OCI-LY7 (cell line): ENCODE results near the gene NDUFV1. TPM values are rescaled to one million over a fixed set of nuclear protein-coding genes. Genes with fewer than 3 reads are reported as not detected.

ENCODE experiments used
- BruUV-seq: library from RNA; stranded (reverse); fragments of 400-500 nt; replicated peaks from 2 replicates; lab custom pipeline; 2021; lab: Mats Ljungman, UMichigan
- CTCF ChIA-PET: fragments of 300-600 bp; sonication (Branson Sonifier 250); formaldehyde crosslinking; loops from one replicate; lab custom pipeline; 2022; ENCODE audit warnings: antibody characterized with exemption; ENCODE audit not compliant: unreplicated experiment; lab: Charles Lee
- POLR2A ChIA-PET: fragments of 300-600 bp; sonication (Branson Sonifier 250); formaldehyde crosslinking; loops from one replicate; lab custom pipeline; 2022; ENCODE audit warnings: antibody characterized with exemption; lab: Charles Lee
- DNase-seq: peaks from one replicate; pipeline ENCODE4 v3.0.0-alpha.2; 2015; ENCODE audit warnings: low spot score
- H2AFZ ChIP-seq: fragments of 200-600 bp; sonication (generic), shearing (Covaris generic); 2 replicates; pipeline ENCODE4 v1.6.1; 2014; ENCODE audit warnings: mild to moderate bottlenecking, antibody characterized with exemption, low read length, moderate library complexity
- H3K27ac ChIP-seq: fragments of 200-600 bp; sonication (generic); 2 replicates; pipeline ENCODE4 v1.5.1; 2014; ENCODE audit warnings: mixed run types, low read depth, mild to moderate bottlenecking, moderate library complexity, low read length, inconsistent platforms; ENCODE audit not compliant: poor library complexity, severe bottlenecking
- H3K36me3 ChIP-seq: fragments of 200-600 bp; sonication (generic); 2 replicates; pipeline ENCODE4 v1.6.1; 2014; ENCODE audit warnings: mild to moderate bottlenecking, antibody characterized with exemption, low read length, moderate library complexity, mixed read lengths; ENCODE audit not compliant: insufficient read depth
- H3K4me1 ChIP-seq: fragments of 200-600 bp; sonication (generic); 2 replicates; pipeline ENCODE4 v1.5.1; 2014; ENCODE audit warnings: mild to moderate bottlenecking, low read length; ENCODE audit not compliant: insufficient read depth, poor library complexity, severe bottlenecking
- H3K4me2 ChIP-seq: fragments of 200-600 bp; sonication (generic); 2 replicates; pipeline ENCODE4 v1.6.1; 2014; ENCODE audit warnings: mild to moderate bottlenecking, low read length
- H3K4me3 ChIP-seq: fragments of 200-600 bp; sonication (generic); 2 replicates; pipeline ENCODE4 v1.5.1; 2014; ENCODE audit warnings: mild to moderate bottlenecking, low read depth, low read length; ENCODE audit not compliant: poor library complexity, severe bottlenecking
- H3K79me2 ChIP-seq: fragments of 200-600 bp; sonication (generic); 2 replicates; pipeline ENCODE4 v1.6.1; 2016; ENCODE audit warnings: low read depth, mild to moderate bottlenecking, low read length, moderate library complexity, mixed read lengths; ENCODE audit not compliant: insufficient read depth
- H3K9me2 ChIP-seq: fragments of 200-600 bp; sonication (generic); 2 replicates; pipeline ENCODE4 v1.6.1; 2016; ENCODE audit warnings: mild to moderate bottlenecking, low read length, mixed read lengths; ENCODE audit not compliant: insufficient read depth
- H3K9me3 ChIP-seq: fragments of 200-600 bp; sonication (generic); 2 replicates; pipeline ENCODE4 v1.6.1; 2014; ENCODE audit warnings: mild to moderate bottlenecking, mixed run types, low read length, mixed read lengths
- H4K20me1 ChIP-seq: fragments of 200-600 bp; sonication (generic); 2 replicates; pipeline ENCODE4 v1.6.1; 2014; ENCODE audit warnings: mild to moderate bottlenecking, antibody characterized with exemption, low read length, moderate library complexity, mixed read lengths; ENCODE audit not compliant: insufficient read depth
- EZH2phosphoT487 ChIP-seq: fragments of 200-600 bp; sonication (generic); IDR thresholded peaks from 2 replicates; pipeline ENCODE4 v1.6.1; 2018; ENCODE audit warnings: low read depth, borderline replicate concordance, mild to moderate bottlenecking, mixed run types, antibody characterized with exemption, low read length, moderate library complexity, mixed read lengths
- intact Hi-C: fragments of 100-400 bp; cut with micrococcal nuclease; formaldehyde crosslinking; loops from one replicate; pipeline ENCODE4 v1.10.0; 2022; ENCODE audit not compliant: unreplicated experiment
- total RNA-seq, 2 experiments: library from RNA; depleted of rRNA in 1 of 2; stranded (reverse); fragments of >200 nt in 1 of 2; shearing (Covaris generic) in 1 of 2; gene quantifications; 2 replicates each; pipeline ENCODE4 v1.2.3, GENCODE V29; 2014 to 2022
- TF ChIP-seq, protein P1 (sequence below): fragments of 200-600 bp; sonication (generic); conservative IDR thresholded peaks from 2 replicates; pipeline ENCODE4 v1.5.1; 2014; ENCODE audit warnings: mild to moderate bottlenecking, antibody characterized with exemption, low read length, moderate library complexity, mixed read lengths

The NDUFV1 gene
- total RNA-seq, 2 experiments from 2014 or later = 283 to 335 TPM

DNA sequence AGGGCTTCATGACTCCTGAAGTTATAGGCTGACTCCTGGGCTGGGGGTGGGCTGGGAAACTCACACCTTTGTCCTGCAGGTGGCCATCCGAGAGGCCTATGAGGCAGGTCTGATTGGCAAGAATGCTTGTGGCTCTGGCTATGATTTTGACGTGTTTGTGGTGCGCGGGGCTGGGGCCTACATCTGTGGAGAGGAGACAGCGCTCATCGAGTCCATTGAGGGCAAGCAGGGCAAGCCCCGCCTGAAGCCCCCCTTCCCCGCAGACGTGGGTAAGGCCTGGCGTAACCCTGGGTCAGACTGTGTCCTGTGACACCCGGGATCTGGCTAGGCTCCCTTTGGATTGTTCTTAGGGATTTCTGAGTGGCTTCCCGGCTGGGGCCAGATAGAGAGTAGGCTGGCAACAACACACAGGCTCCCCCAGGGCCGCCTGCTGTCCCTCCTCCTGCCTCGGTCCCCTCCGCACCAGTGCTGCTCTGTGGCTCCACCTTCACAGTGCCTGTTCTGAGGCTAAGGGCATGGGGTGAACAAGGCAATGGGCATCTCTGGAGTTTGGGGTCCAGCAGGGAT, 3.6 kb downstream of the NDUFV1 start:
- Histone ChIP-seq H3K4me3 (no peak overlapping the region), H3K4me1 (peaks cover 49% of the 10 kb centered on the region), H3K4me2 (no peak overlapping the region), H3K9me2 (no peaks in the 10 kb centered on the region), H3K9me3 (no peaks in the 10 kb centered on the region), H2AFZ (no peak overlapping the region), H3K27ac (no peak overlapping the region), H3K79me2 (peaks cover 17% of the 10 kb centered on the region), H4K20me1 (no peaks in the 10 kb centered on the region; the same call in 1 of the 2 replicates), H3K36me3 (peaks cover 57% of the 10 kb centered on the region)
- no TSS peak for BruUV-seq
- ChIA-PET POLR2A (no interaction called here), CTCF (no interaction called here)
- no peak for TF ChIP-seq EZH2phosphoT487
- TF ChIP-seq, protein P1, sequence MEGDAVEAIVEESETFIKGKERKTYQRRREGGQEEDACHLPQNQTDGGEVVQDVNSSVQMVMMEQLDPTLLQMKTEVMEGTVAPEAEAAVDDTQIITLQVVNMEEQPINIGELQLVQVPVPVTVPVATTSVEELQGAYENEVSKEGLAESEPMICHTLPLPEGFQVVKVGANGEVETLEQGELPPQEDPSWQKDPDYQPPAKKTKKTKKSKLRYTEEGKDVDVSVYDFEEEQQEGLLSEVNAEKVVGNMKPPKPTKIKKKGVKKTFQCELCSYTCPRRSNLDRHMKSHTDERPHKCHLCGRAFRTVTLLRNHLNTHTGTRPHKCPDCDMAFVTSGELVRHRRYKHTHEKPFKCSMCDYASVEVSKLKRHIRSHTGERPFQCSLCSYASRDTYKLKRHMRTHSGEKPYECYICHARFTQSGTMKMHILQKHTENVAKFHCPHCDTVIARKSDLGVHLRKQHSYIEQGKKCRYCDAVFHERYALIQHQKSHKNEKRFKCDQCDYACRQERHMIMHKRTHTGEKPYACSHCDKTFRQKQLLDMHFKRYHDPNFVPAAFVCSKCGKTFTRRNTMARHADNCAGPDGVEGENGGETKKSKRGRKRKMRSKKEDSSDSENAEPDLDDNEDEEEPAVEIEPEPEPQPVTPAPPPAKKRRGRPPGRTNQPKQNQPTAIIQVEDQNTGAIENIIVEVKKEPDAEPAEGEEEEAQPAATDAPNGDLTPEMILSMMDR = no peak
- intact Hi-C loops = no loop called here
- DNase-seq = no peak

DNA sequence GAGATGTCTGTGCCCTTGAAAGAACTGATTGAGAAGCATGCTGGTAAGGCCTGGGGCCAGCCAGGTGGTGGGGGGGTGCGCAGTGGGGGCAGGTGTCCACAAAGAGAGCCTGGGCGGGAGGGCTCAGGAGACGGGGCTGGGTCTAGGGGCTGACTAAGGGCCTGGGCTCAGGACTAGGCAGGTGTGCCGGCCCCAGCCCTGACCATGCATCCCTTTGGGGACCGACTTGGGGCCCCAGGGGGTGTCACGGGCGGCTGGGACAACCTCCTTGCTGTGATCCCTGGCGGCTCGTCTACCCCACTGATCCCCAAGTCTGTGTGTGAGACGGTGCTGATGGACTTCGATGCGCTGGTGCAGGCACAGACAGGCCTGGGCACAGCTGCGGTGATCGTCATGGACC, 4.4 kb downstream of the NDUFV1 start:
- Histone ChIP-seq H3K4me2 (no peak overlapping the region), H3K79me2 (peaks cover 17% of the 10 kb centered on the region), H2AFZ (no peak overlapping the region), H3K4me1 (peaks cover 45% of the 10 kb centered on the region), H3K9me3 (no peaks in the 10 kb centered on the region), H3K4me3 (no peak overlapping the region), H4K20me1 (no peaks in the 10 kb centered on the region; the same call in 1 of the 2 replicates), H3K27ac (no peak overlapping the region), H3K36me3 (peaks cover 57% of the 10 kb centered on the region), H3K9me2 (no peaks in the 10 kb centered on the region)
- CTCF ChIA-PET = no interaction called here
- DNase-seq = no peak
- POLR2A ChIA-PET = no interaction called here
- intact Hi-C loops = no loop called here
- BruUV-seq = no TSS peak
- TF ChIP-seq EZH2phosphoT487 = no peak
- TF ChIP-seq, protein P1 = no peak
